DOHH2 (cell line): ENCODE data around the gene PON3.

Experiments
- EZH2phosphoT487 ChIP-seq: fragments of 200-600 bp; sonication (generic); IDR thresholded peaks from 2 replicates; pipeline ENCODE4 v1.6.1; 2017; ENCODE audit warnings: borderline replicate concordance, mild to moderate bottlenecking, antibody characterized with exemption, low read length, moderate library complexity, mixed read lengths
- TF ChIP-seq, protein P1 (sequence below): fragments of 200-600 bp; sonication (generic); IDR thresholded peaks from one replicate; pipeline ENCODE4 v1.5.1; 2014; ENCODE audit warnings: antibody characterized with exemption, mild to moderate bottlenecking, low read depth, low read length; ENCODE audit not compliant: poor library complexity, severe bottlenecking

DNA sequence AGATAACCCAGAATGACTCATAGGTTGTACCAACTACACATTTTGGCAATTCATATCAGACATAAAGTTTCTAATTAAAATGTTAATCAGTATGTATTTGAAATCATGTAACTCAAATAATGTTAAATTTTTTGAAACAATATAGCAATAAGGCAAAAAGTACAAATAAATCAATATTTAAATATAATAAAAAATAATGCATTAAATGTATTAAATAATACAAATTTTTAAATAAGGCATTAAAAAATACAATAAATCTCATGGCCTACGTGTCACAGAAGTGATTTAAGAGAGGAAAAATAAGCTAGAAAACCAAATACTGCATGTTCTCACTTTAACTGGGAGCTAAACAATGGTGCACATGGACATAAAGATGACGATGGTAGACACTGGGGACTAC, 29.5 kb upstream of the PON3 start:
- TF ChIP-seq, protein P1, sequence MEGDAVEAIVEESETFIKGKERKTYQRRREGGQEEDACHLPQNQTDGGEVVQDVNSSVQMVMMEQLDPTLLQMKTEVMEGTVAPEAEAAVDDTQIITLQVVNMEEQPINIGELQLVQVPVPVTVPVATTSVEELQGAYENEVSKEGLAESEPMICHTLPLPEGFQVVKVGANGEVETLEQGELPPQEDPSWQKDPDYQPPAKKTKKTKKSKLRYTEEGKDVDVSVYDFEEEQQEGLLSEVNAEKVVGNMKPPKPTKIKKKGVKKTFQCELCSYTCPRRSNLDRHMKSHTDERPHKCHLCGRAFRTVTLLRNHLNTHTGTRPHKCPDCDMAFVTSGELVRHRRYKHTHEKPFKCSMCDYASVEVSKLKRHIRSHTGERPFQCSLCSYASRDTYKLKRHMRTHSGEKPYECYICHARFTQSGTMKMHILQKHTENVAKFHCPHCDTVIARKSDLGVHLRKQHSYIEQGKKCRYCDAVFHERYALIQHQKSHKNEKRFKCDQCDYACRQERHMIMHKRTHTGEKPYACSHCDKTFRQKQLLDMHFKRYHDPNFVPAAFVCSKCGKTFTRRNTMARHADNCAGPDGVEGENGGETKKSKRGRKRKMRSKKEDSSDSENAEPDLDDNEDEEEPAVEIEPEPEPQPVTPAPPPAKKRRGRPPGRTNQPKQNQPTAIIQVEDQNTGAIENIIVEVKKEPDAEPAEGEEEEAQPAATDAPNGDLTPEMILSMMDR: no peak
- no peak for TF ChIP-seq EZH2phosphoT487
